ENCODE measurements around the gene ZMIZ2. TPM values are rescaled to one million over a fixed set of nuclear protein-coding genes. Genes with fewer than 3 reads are reported as not detected.

The ZMIZ2 gene
- total RNA-seq, 1 donor from 2014 or later, result 76.8 TPM

DNA sequence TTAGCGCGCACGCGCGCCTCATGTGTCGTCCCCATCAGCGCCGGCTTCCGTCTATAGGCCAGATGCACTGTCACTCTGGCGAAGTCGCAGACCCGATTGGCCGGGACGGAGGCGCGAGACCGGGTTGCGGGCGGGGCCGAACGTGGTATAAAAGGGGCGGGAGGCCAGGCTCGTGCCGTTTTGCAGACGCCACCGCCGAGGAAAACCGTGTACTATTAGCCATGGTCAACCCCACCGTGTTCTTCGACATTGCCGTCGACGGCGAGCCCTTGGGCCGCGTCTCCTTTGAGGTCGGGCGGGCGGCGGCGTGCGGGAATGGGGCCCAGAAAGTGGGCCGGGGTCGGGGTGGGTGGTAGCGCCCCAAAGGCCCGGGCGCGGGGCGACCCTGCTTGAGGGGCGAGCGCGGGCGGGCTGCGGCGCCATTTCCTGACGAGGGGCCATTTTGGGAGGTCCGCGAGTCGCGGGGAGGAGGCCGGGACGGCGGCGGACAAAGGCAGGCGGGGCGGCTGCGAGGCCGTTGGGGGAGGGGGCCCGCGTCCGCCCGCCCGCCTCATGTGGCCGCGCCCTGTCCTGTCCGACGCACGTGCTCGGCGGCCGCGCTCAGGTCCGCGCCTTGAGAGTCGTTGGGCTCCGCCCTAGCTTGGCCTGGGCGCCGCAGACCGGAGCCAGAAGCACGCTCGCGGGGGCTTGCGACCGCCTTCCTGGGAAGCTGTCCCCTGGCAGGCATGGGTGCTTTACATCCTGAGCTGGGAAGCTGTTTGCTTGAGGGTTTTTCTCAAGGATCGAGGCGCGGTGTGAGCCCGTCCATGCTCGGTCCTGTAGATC, 48.1 kb downstream of the ZMIZ2 start, which contains the start of gene PPIA:
Gene PPIA, plus strand, starts transcription at position 178 of the 825 bp plus-strand sequence. Its CDS starts 44 bp downstream, at position 222.
- peaks cover 48% of the 10 kb centered on the region for H3K79me2 ChIP-seq (ENCODE audit: insufficient read depth, low read length)
- FAIRE-seq (no peak), DNase-seq (ENCODE audit: low read depth) (peak; percentile 97)
- peaks cover 27% of the 10 kb centered on the region for H3K36me3 ChIP-seq (ENCODE audit: insufficient read depth, low read length)
- peak within 1 kb of the TSS; percentile 78 for H3K4me3 ChIP-seq (ENCODE audit: insufficient read depth, low read depth, low read length)
- peaks cover 14% of the 10 kb centered on the region for H3K36me3 Mint-ChIP-seq (ENCODE audit: low read depth, unreplicated experiment)
- no peaks in the 10 kb centered on the region for H3K27me3 Mint-ChIP-seq (ENCODE audit: low read depth, unreplicated experiment)
- no peaks in the 10 kb centered on the region for H3K27me3 ChIP-seq (ENCODE audit: insufficient read depth, low read length)
- H3K9me3 ChIP-seq (ENCODE audit: insufficient read depth, low read depth, low read length), result no peaks in the 10 kb centered on the region
- H3K4me1 Mint-ChIP-seq (ENCODE audit: low read depth, unreplicated experiment), result peaks cover 18% of the 10 kb centered on the region
- peak within 1 kb of the TSS; percentile 98 for H3K4me3 Mint-ChIP-seq (ENCODE audit: unreplicated experiment)
- no peaks in the 10 kb centered on the region for H3K9me3 Mint-ChIP-seq (ENCODE audit: unreplicated experiment)
- peak within 1 kb of the TSS; percentile 89 for H3K27ac Mint-ChIP-seq (ENCODE audit: unreplicated experiment)
- TF ChIP-seq, protein P1, sequence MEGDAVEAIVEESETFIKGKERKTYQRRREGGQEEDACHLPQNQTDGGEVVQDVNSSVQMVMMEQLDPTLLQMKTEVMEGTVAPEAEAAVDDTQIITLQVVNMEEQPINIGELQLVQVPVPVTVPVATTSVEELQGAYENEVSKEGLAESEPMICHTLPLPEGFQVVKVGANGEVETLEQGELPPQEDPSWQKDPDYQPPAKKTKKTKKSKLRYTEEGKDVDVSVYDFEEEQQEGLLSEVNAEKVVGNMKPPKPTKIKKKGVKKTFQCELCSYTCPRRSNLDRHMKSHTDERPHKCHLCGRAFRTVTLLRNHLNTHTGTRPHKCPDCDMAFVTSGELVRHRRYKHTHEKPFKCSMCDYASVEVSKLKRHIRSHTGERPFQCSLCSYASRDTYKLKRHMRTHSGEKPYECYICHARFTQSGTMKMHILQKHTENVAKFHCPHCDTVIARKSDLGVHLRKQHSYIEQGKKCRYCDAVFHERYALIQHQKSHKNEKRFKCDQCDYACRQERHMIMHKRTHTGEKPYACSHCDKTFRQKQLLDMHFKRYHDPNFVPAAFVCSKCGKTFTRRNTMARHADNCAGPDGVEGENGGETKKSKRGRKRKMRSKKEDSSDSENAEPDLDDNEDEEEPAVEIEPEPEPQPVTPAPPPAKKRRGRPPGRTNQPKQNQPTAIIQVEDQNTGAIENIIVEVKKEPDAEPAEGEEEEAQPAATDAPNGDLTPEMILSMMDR (IDR thresholded peaks at IDR 0.05; ENCODE audit: insufficient read depth, low read depth, low read length), result no peak
- no peak for TF ChIP-seq EZH2 (IDR thresholded peaks at IDR 0.05; ENCODE audit: insufficient read depth, low read length)
- peak within 1 kb of the TSS; percentile 98 for H3K27ac ChIP-seq (ENCODE audit: low read depth, low read length)
- peaks cover 46% of the 10 kb centered on the region for H4K20me1 ChIP-seq (ENCODE audit: insufficient read depth, low read length)
- peaks cover 22% of the 10 kb centered on the region for H3K4me1 ChIP-seq (ENCODE audit: insufficient read depth, low read length)
- H3K9ac ChIP-seq (ENCODE audit: low read length), result peak within 1 kb of the TSS; percentile 100
- peak within 1 kb of the TSS; percentile 92 for H2AFZ ChIP-seq (ENCODE audit: low read depth, low read length)
- peak within 1 kb of the TSS; percentile 88 for H3K4me2 ChIP-seq (ENCODE audit: low read length)

DNA sequence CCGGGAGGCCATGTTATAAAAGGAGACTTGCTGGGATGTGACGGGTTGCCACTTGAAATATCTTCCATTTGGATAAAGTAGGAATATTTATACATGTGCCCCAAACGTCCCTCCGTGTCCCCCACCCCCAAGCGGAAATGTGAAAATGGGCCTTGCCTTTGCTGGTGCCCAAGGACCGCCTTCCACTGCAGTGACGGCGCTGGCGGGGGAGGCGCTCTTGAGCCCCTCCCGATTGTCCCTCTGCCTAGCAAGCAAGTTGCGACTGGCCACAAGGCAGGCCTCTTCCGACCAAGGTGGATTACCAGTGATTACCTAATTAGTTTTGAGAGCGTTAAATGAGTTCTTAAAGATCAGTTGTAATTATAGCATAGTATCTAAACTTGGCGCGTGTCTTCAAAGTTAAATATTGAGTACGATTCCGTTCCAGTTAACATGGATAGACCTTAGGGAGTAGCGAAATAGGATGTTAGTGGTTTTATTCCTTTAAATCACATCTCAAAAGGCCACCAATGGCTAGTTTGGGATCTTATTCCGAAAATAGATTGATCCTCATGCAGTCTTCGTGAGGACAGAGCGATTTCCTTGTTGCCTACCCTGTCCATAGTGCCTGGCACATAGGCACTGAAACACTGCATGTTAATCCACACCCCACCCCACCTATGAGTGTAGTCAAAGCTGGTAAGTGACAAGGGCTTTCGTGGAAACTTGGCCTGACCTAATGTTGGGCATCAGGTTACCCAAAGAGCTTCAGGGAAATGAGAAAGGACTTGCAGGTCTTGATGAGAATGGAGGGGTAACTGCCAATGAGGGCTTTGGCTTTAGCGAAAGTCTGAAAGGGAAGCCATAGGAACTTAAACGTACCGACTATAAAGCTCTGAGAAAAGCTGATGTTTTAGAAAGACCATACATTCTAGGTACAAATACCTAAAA, 48.9 kb downstream of the ZMIZ2 start:
- TF ChIP-seq, protein P1 (IDR thresholded peaks at IDR 0.05; ENCODE audit: insufficient read depth, low read depth, low read length), result peak; percentile 29
- no peak for TF ChIP-seq EZH2 (IDR thresholded peaks at IDR 0.05; ENCODE audit: insufficient read depth, low read length)
- Mint-ChIP-seq H3K27ac (ENCODE audit: unreplicated experiment) (peak overlapping the region; percentile 89), H3K36me3 (ENCODE audit: low read depth, unreplicated experiment) (peaks cover 17% of the 10 kb centered on the region), H3K27me3 (ENCODE audit: low read depth, unreplicated experiment) (no peaks in the 10 kb centered on the region), H3K4me3 (ENCODE audit: unreplicated experiment) (peak overlapping the region; percentile 98), H3K4me1 (ENCODE audit: low read depth, unreplicated experiment) (peaks cover 19% of the 10 kb centered on the region), H3K9me3 (ENCODE audit: unreplicated experiment) (no peaks in the 10 kb centered on the region)
- Histone ChIP-seq H4K20me1 (ENCODE audit: insufficient read depth, low read length) (peaks cover 55% of the 10 kb centered on the region), H3K27me3 (ENCODE audit: insufficient read depth, low read length) (no peaks in the 10 kb centered on the region), H3K79me2 (ENCODE audit: insufficient read depth, low read length) (peaks cover 53% of the 10 kb centered on the region), H2AFZ (ENCODE audit: low read depth, low read length) (peak overlapping the region; percentile 24), H3K4me1 (ENCODE audit: insufficient read depth, low read length) (peaks cover 27% of the 10 kb centered on the region), H3K4me2 (ENCODE audit: low read length) (peak overlapping the region; percentile 88), H3K4me3 (ENCODE audit: insufficient read depth, low read depth, low read length) (peak overlapping the region; percentile 78), H3K36me3 (ENCODE audit: insufficient read depth, low read length) (peaks cover 35% of the 10 kb centered on the region), H3K9me3 (ENCODE audit: insufficient read depth, low read depth, low read length) (no peaks in the 10 kb centered on the region), H3K27ac (ENCODE audit: low read depth, low read length) (peak overlapping the region; percentile 98), H3K9ac (ENCODE audit: low read length) (peak overlapping the region; percentile 100)
- DNase-seq (ENCODE audit: low read depth) (peak; percentile 77), FAIRE-seq (no peak)
